C4-2B (cell line): Measurements from ENCODE around the gene TOP1.

Experiments used
- ZFX ChIP-seq: fragments of 450-650 bp; IDR thresholded peaks from 2 replicates; pipeline ENCODE4 v1.6.1; 2017
- TF ChIP-seq, protein P1 (sequence below): fragments of 450-650 bp; conservative IDR thresholded peaks from 2 replicates; pipeline ENCODE4 v1.5.1; 2017; ENCODE audit warnings: mild to moderate bottlenecking

DNA sequence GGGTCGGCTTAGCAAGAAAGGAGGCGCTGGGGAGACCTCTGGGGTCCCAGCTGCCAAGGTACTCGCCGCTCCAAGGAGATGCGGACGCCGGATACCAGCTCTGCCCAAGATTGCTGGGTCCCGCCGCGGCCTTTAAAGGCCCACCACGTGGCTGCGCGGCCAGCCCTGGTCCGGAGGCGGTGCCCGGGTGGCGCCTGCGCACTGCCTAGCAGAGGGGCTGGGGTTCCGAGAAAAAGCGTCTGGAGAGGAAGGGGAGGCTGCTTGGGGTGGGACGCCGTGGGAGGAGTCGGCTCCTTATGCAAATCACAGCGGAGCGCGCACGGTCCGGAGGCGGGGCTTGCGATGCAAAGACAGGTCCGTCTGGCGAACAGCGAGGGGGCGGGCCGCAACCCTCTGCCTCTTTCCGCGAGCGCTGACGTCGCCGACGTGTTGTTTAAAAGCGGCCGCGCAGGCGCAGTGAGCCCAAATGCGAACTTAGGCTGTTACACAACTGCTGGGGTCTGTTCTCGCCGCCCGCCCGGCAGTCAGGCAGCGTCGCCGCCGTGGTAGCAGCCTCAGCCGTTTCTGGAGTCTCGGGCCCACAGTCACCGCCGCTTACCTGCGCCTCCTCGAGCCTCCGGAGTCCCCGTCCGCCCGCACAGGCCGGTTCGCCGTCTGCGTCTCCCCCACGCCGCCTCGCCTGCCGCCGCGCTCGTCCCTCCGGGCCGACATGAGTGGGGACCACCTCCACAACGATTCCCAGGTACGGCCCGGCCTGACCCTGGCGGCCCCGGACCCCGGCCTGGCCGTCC lies at the start of gene TOP1:
- TF ChIP-seq, protein P1, sequence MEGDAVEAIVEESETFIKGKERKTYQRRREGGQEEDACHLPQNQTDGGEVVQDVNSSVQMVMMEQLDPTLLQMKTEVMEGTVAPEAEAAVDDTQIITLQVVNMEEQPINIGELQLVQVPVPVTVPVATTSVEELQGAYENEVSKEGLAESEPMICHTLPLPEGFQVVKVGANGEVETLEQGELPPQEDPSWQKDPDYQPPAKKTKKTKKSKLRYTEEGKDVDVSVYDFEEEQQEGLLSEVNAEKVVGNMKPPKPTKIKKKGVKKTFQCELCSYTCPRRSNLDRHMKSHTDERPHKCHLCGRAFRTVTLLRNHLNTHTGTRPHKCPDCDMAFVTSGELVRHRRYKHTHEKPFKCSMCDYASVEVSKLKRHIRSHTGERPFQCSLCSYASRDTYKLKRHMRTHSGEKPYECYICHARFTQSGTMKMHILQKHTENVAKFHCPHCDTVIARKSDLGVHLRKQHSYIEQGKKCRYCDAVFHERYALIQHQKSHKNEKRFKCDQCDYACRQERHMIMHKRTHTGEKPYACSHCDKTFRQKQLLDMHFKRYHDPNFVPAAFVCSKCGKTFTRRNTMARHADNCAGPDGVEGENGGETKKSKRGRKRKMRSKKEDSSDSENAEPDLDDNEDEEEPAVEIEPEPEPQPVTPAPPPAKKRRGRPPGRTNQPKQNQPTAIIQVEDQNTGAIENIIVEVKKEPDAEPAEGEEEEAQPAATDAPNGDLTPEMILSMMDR: no peak
- TF ChIP-seq ZFX: no peak
